ENCODE data around the gene PRKD1.

The PRKD1 gene

DNA sequence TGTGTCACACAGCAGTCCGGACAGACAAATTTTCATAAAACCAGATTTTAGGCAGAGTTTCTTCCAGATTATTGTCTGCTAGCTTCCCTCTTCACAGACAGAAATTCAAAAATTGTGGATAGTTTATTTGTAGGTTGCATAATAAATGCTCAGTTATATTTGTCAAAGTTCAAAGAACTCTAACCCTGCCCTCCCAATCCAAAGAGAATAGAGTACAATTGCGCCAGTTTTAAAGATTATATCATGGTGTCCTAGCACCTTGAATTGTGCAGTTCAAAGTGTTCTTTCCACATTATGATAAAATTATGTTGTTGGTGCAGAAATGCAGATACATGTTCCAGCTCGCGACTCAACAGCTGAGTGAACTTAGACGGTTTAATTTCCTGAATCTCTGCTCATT, 263.1 kb downstream of the PRKD1 start:
- DNase-seq = no peak

GRCh38 chr14:29663281-29663801, 264.3 kb downstream of the PRKD1 start:
- no peak for DNase-seq

DNA sequence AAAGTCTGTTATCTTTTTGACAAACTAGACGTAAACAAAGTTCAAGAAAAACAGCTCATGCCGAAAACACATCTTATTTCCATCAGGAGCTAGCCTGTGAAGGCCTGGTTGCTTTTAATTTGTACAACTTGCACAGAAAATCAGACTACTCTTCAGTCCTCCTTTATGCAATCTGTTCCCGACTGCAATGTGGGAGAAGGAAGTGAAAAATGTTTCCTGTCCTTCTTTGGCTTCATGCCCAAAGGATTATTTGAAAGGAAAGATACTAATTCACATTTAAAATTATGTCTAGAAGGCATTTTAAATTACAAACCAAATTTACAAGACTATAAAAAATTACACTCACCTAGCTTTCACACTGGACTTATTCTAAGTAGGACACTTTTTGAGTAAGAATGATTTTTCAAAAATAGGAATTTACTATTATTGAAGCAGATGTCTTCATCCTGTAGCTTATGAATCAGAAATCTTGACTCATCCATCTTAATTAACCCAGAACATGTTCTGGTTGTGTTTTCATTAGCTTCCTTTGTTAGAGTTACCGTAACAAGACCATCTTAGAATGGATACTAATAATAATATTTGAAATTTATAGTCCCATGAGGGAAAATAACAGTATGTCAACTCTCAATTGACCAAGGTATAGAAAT, 272.6 kb downstream of the PRKD1 start:
- peak; percentile 42 for DNase-seq

DNA sequence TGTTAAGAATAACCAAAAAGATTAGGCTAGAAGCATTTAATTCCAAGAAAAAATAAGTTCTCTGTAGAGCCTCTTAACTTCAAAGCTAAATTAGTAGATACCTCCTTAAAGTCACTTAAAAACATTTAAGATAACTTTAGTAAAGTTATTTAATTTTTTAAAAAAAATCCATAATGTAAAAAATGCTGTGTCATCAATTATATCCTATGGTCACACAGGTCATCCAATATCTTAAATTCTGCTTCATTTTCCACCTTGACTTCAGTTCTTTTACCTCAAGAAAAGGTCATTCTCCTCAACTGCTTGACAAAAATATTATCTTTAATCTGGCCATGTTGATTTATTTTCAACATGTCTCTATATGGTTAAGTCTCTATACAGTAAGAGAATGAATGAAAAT, 274.3 kb downstream of the PRKD1 start:
- no peak for DNase-seq

- DNase-seq = no peak
These were observed 275.1 kb downstream of the PRKD1 start for GRCh38 chr14:29652571-29652970.

- DNase-seq = peak; percentile 27
These were observed 276.9 kb downstream of the PRKD1 start for GRCh38 chr14:29650554-29651269.

- no peak for DNase-seq
These were observed 278.5 kb downstream of the PRKD1 start for GRCh38 chr14:29649170-29649569.

DNA sequence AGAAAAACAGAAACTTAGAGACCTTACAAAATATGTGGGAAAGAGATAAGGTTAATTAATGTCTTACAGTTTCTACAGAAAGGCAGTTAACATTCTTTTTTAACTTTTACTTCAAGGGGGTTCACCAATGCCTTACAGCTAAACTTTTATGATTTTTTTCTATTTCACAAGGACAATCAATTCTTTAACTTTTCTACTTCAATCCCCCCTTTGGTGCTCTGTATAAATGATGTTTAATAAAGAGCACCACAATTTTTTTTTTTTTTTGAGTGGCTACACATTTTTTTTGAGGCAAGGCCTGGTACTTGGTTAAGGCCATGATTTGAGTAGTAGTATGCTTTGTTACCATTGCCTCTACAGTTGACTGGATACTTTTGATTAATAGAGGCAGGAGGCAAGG, 279.6 kb downstream of the PRKD1 start:
- DNase-seq = no peak

DNA sequence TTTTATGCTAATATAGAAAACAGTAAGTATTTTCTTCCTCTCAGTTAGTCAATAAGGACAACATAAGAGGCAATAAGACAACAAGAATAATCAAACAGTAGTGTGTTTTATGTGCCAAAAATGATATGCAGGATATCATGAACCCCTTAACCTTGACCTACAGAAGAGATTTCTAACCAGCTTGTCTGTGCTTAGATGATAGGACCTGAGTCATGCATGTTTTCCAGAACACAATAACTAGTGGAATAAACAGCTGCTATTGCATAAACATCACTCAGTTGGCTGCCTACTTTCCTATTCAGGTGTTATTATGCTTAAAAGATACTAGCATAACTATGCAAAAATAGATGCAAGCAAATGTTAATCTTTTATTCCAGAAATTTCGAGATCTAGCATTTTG, 282.5 kb downstream of the PRKD1 start:
- DNase-seq = no peak

- no peak for DNase-seq
These were observed 284.0 kb downstream of the PRKD1 start for GRCh38 chr14:29643433-29644211.

DNA sequence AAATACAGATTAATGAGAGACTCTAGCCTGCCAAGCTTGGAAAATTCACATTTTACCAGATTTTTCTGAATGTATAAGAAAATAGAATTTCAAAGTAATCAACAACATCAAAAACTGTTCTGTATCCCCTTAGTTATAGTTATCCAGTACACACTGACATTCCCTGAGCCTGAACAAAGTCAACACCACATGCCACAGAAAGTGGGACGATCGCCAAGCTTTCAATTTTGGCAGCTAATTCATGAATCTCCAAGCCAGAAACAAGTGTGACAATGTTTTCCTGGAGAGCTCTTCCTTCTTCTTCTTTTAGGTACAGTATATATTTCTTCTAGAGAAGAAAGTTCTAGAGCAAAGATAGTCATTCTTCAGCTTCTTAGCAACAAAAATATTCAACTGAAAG, 290.2 kb downstream of the PRKD1 start:
- peak; percentile 58 for DNase-seq

DNA sequence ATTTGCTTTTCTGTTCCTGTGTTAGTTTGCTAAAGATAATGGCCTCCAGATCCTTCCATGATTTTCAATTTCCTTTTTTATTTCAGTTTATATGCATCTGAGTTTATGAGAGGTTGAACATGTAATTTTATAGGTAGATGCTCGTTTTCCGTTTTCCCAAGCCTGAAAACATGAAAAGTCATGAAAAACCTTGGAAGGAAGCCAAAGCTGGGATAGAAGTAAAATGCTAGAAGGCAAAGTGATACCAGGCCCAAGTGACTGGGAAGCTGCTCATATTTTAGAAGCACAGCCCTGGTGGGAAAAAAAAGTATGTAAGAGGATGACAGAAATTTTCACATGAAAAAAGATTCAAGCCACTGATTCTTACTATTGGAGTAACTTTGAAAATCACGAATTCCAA, 290.8 kb downstream of the PRKD1 start:
- no peak for DNase-seq

DNA sequence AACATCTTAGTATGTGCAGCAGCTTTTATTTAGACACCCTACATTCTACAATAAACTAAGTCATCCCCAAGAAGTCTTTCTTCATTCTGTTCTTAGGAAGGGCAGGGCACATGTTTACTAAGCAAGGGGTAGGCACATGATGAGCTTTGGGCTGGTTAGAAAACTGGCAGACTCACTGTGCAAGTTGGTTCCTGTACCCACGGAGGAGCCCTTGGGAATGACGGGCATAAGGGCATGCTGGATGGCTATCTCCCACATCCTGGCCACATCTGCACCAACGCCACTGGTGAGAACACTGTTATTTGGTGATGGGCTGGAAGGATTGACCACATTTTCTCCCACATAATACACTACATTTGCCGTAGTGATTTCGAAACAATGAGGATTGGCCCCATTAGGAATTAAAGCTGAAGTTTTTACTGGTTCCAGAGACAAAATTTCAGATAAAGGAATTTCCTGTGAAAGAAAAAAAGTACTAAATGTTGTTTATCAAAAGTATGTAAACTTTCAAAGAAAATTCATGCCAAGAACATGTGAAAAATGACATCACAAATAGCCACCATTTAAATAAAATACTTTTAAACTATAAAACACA, 297.0 kb downstream of the PRKD1 start:
- DNase-seq = no peak

DNA sequence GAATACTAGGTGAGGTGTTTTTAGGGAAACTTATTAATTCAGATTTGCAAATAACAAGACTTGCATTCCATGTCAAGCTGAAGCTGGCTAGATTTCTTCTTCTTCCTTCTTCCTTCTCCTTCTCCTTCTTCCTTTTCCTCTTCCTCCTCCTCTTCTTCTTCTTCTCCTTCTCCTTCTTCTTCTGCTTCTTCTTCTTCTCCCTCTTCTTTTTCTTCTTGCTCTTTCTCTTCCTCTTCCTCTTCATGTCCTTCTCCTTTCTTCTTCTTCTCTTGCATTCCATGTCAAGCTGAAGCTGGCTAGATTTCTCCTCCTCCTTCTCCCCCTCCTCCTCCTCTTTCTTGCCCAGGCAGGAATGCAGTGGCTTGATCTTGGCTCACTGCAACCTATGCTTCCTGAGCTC, 297.8 kb downstream of the PRKD1 start:
- DNase-seq = no peak

- no peak for DNase-seq
These were observed 300.5 kb downstream of the PRKD1 start for GRCh38 chr14:29627137-29627536.

- no peak for DNase-seq
These were observed 309.2 kb downstream of the PRKD1 start for GRCh38 chr14:29618323-29619067.

GRCh38 chr14:29616922-29617321, 310.7 kb downstream of the PRKD1 start:
- no peak for DNase-seq

GRCh38 chr14:29608861-29609260, 318.8 kb downstream of the PRKD1 start:
- no peak for DNase-seq

DNA sequence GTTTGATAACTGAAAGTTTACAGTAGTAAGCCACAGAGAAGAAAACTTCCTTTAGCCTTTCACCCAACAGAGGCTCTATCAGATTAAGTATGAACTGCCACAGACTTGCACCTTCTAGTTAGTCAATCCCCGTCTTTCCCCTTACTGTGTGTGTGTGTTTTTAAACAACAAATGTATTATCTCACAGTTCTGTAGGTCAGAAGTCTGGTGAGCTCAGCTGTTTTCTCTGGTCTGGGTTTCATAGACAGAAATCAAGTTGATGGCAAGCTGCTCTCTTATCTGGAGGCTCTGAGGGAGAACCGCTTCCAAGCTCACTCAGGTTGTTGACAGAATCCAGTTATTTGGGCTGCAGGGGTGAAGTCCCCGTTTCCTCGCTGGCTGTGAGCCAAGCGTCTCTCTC, 320.5 kb downstream of the PRKD1 start:
- DNase-seq = no peak

GRCh38 chr14:29603696-29604095, 324.0 kb downstream of the PRKD1 start:
- DNase-seq = no peak

DNA sequence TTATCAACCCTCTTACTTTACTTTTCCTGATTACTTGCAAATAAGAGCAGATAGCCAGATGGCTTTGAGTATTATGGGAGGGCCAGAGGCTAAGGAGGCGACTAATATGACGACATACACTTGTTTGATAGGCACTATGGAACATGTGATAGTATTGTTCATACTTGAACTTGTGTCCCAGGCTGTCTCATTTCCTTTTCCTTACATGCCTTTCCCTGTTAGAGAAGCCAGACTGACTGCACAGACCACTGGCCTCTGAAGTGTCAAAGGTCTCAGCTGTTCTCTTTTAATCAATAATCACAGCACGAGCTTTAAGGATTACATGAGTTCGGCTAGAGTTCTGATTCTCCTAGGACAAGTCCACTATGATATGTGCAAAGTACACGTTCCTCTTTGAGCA, 326.0 kb downstream of the PRKD1 start:
- DNase-seq = no peak

DNA sequence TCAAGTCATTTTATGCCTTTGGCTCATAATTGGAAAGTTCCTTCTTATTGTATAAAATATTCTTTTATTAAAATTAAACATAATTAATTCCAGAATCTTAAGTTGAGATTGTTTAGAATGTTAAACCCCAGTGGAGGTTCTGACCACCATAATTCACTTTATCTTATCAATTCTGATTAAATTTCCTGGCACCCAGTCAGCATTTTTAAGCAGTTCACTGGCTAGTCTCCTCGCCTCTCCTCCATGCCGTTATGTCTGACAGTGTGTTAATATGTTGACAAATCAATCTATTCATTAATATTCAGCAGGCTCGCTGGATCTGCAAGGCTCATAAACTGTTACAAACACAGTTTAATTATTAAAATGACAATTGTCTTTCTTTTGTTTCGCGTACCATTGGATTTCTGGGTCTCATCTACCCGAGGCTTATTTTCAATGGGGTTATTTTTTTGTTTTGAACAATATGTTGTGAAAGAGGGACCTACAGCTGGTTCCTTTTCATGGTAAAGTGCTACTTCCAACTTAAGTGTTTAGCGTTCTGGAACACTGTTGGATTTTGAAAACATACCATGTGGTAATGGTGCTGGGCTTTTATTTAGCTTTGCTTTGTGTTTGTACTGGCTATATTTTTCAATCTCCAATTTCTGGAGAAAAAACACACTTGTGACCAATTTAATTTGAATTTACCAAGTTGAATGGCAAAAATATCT, 339.7 kb downstream of the PRKD1 start:
- no peak for DNase-seq
